NCI-H2081 treated with DMSO at 0.1 percent for 48 hours (cell line): ENCODE data around the gene CAPN2.

Source experiments
- DNase-seq: peaks from one replicate; lab custom pipeline; 2025; lab: John Stamatoyannopoulos, UW

CAPN2 gene

DNA sequence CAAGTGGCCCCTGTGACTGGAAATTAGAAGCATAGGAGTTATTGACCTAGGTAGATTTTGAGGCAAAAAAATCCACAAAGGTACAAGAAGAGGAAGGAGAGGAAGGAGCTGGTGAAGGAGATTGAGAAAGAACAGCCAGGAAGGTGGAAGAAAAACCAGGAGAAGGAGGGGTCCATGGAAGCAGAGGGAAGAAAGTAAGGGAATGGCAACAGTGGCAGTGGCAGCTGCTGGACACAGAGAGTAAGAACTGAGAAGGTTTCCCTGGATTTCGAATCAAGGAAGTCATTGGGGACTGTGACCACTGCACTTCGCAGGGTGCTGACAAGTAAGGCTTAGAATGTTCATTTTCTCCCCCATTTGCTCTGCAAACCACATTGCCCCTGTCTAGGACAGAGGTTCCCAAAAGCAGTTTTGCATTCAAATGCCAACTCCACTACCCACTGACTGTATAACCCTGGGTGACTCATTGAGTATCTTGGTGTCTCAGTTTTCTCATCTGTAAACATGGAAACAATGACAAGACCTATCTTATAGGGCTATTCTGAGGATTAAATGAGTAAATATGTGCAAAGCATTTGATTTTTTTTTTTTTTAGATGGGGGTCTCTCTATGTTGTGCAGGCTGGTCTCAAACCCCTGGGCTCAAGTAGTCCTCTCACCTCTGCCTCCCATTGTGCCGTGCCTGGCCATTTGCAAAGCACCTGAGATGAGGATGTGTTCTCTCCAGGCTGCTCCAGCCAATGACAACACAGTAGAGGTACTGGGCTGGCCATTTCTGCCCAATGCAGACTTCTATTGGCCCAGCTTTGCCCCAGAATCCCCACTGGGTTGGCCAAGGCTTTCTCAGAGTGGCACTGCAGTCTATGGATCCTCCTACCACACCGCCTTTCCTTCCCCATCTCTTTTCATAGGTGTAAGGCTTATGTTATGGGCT, 9.3 kb upstream of the CAPN2 start:
- no peak for DNase-seq

DNA sequence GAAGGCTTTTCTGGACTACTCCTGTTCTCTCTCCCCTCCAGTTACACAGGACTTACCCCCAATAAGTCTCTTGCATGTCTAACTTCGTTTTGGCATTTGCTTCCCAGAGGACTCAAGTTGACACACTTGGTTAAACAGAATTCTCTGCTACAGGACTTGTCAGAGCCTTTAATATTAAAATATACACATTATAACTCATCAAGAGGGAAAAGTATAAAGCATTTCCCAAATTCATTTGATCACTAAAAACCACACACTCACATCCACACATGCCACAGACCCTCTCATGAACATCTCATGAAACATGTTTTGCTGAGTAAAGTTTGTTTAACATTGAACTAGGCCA, 8.7 kb upstream of the CAPN2 start:
- DNase-seq = no peak

DNA sequence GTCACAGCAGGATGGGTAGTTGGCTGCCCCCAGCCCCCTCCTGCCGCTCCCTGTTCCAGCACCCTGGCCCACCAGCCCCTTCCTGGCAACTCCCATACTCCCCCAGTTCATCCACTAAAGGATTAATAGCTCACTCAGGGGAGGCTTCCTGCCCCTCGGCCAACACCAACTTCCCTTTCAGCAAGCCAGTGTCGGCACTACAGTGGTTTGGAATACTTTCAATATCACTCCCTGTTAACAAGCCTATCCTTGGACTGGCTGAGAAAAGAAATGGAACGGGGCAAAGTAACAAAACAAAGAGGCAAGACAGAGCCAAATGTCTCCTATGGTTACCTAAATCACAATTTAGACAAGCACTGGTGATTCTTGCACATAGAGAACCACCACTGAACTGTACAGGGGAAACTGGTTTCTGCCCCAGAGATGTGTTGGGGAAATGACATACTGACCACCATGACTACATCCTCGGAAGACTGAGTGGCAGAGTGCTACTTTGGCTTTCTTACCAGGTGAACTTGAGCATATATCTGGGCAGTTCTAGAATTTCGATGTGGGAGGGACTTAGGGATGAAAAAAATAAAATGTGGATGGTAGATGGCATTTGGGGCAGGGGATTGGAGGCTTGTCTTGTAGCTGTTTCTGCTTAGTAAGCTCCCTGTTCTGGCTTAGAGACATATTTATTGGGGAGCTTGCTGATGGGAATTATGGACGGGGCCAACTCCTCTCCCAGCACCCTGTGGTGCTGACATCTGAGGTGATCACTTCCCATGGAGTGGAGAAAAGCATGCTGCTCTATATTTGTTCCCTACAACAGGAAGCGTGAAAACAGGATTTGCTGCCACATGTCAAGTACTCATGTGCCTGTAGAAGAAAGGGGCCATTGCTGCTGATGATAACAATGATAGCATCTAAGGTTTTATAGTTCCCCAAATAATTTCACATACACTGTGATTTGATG, 7.1 kb upstream of the CAPN2 start:
- no peak for DNase-seq

DNA sequence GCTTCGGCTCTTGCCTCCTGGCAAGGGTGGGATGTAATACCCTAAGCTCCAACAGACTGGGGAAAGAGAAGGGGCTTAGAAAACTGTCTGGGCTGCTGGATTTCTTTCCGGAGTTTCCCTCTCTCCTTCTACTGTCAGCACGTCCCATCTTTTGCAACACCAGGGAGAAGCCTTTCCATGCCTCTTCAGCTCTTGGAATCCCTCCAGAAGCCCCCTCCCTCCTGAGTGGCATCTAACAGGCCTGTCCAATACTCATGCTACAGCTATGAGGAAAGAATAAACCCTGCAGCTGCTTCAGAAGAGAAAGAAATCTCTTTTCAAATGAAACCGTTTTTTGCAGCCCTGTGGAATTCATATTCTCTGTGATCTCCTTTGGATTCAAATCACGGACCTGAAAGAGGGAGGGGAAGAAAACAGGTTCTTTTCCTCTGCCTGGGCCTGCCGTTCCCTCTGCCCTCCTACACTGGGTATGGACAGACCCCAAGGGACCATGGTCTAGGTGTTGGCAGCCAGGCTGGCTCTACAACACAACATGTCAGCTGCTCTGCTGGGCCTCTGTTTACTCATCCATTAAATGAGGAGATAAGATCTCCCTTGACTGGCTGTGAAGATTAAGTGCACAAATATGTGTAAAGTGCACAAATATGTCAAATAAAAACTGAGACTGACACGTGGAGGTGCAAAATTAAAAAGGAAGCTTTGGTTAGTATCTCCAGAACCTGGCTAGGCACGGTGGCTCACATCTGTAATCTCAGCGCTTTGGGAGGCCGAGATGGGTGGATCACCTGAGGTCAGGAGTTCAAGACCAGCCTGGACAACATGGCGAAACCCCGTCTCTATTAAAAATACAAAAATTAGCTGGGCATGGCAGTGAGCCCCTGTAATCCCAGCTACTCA, 6.0 kb upstream of the CAPN2 start:
- DNase-seq = no peak

DNA sequence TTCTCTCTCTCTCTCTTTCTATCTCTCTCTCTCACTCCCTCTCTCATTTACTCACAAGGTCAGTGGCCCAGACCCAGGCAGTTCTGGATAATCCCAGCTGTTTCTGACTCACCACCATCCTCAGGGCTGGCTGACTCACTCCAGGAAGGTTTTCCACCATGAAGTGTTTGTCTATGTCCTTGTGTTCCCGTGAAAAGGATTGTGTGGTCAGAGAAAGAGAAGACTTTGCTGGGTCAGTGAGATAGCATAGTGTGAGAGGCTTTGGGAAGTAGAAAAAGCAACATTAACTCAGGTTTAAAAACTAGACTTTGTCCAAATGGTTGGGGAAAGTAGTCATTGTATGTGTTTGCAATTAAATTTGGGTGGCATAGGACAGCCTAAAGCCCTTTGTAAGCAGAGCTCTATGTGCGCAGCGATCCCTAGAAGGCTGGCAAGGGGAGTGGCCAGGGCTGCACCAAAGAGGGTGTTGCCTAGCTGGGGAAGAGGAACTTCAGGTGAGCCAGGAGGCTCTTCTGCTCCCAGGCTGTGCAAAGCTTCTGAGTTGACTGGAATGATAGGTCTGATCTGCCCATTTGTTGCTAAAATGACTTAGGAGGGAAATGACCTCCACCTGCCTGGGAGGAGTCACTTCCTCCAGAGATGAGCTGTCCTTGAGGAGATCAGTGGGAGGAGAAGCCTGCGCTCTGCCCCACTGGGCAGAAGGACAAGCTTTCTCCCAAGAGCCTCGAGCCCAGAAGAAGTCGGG, 4.9 kb upstream of the CAPN2 start:
- no peak for DNase-seq

DNA sequence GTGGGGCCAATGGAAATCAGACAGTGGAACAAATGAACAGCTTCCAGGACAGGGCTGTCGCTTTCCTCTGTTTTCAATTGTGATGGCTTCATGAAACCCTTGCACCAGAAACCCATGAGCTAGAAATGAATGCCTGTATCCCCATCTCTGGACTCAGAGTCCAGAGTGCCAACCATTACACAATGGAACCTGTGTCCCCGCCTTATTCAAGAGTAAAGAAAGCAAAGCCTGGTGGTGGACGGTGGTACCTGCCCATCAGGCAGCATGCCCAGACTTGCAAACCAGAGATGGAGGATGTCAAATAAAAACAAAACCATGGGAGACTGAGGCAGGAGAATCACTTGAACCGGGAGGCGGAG, 4.4 kb upstream of the CAPN2 start:
- no peak for DNase-seq

DNA sequence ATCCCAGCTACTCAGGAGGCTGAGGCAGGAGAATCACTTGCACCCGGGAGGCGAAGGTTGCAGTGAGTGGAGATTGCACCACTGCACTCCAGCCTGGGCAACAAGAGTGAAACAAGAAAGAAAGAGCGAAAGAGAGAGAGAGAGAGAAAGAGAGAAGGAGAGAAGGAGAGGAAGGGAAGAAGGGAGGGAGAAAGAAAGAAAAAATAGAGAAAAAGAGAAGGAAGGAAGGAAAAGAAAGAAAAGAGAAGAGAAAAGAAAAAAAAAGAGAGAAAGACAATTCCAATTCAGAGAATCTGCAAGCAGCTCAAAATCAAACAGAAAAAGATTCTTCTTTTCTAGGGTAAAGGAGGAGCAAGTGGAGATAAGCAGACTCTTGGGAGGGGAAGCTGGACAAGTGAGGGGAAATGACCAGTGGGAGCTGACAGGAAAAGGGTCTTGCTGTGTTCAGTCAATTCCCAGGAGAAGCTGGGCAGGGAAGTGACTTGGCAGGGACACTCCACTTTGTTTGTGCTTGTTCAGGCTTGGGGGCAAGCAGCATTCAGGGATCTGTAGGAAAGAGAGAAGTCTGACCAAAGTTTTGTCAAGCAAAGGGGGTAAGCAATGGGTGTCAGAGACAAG, 3.6 kb upstream of the CAPN2 start:
- DNase-seq = no peak

DNA sequence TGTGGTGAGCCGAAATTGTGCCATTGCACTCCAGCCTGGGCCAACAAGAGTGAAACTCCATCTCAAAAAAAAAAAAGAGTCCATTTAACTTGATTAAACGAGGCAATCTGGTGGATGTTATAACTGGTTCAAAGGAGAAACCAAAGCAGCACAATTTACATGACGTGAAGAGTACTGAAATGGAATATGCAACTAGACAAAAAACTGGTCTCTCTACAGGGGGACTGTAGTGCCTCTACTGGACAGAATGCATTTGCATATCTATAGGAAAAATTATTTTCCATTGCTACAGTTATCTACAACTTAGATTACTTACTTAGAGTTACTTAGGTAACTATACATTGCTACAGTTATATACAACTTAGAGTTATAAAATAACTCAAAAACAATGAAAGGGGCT, 2.7 kb upstream of the CAPN2 start:
- no peak for DNase-seq

DNA sequence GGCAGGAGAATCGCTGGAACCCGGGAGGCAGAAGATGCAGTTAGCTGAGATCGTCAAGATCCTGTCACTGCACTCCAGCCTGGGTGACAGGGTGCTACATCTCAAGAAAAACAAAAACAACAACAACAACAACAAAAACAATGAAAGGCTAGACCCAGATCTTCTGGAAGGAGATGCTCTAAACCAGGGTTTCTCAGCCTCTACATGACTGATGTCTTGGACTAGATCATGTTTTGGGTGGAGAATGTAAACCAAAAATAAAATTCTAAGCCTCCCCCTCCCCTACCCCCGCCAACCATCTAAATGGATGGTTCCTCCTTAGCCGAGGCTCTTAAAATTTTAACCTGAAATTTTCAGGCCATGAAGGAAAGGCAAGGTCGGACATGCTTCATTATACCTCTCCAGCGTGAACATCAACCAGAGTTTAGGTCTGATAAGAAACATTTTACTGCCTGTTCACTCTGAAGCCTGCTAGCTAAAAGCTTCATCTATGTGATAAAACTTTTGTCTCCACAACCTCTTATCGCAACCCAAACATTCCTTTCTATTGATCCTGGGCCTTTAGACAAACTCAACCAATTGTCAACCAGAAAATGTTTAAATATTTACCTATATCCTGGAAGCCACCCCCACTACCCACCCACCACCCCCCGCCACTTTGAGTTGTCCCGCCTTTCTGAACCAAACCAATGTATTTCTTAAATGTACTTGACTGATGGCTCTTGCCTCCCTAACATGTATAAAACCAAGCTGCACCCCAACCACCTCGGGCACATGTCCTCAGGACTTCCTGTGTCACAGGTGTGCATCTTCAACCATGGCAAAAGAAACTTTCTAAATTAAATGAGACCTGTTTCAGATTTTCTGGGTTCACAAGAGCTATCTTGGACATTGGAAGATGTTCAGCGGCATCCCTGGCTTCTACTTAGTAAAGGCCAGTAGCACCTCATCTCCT, 1.9 kb upstream of the CAPN2 start:
- no peak for DNase-seq

DNA sequence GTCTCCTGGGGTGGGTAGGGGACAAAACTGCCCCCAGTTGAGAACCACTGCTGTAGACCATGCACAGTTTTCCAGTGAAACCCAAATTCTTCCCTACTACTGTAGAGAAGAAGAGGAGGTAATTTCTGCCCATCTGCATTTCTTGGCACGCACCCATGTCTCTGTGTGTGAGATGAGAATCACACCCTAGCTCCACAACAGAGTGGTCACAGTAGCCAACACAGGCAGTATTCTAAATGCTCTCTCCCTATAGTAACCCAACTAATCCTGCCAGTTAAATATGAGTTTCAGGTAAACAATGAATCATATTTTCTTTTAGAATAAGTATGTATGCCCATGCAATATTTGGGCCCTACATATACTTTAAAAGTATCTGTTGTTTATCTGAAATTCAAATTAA, 1.2 kb upstream of the CAPN2 start:
- DNase-seq = no peak

DNA sequence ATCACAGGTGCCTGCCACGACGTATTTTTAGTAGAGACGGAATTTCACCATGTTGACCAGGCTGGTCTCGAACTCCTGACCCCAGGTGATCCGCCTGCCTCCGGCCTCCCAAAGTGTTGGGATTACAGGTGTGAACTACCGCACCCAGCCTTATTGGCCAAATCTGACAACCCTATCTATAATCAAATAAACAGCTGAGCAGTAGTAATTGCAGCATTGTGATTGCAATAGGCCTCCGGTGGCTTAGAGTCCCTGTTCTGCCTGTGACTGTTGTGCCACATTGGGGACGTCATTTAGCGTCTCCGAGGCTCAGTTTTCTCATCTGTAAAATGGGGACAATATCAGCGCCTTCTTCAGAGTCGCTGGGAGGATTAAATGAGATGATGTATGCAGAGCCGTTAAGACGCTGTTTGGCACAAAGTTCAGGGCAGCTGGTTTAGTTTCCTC, 569 bp upstream of the CAPN2 start:
- DNase-seq = no peak

DNA sequence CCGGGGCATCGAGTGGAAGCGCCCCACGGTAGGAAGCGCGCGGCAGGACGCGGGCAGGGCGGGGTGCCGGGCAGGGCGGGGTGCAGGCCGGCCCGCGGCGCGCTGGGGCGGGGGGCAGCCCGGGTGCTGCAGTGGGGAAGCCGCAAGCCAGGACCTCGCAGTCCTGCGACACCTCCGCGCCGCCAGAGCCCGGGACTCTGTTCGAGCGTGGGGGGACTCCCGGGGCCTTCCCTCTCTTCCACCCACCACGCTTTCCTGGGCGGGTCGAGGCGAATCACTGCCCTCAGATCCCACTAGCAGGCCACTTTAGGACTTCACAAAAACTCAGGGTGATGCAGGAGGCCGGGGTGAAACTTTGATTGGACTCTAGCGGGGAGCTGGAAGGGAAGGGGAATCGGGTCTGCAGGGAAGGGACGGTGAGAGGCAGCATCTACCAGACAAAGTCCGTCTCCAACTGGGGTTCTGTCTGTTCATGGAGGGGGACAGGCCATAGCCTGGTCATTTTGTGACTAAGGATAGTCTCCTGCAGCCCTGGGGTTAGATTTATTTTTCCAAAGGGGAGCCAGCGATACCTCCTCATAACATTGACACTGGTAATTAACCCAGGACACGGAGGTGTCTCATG, 623 bp downstream of the CAPN2 start:
- DNase-seq = no peak

DNA sequence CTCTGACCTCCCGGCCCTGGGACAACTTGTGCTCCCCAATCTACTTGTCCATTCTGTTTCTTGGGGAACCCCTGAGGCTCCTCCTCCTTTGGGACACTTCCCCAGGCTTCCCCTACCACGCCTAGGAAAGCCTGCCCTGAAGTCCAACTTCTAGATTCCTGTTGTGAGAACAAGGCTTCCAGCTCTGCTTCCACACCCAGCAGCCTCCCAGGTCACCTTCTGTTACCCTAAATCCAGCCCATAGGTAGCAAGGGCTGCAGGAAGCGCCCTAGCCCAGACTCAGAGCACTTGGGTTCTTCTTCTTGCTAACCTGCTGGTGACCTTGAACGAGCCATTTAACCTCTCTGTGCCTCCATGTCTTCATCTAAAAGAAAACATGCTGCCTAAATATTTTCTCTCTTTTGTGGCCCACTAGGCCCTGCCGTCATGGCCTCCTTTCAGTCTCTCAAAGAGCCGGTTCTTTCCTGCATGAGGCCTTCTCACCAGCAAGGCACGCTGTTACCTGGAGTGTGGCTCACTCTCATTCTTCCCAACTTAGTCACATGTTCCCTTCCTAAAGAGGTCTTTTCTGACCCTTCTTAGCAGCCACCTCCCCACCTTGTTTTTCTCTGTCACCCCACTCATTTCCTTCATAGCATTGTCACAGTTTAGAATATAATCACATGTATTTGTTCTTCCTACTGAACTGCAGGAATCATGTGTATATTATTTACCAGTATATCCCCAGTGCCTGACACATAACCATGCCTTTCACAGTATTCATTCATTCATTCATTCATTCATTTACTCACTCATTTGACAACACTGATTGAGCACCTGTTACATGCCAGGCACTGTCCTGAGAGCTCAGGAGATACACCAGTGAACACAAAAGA, 1.4 kb downstream of the CAPN2 start:
- no peak for DNase-seq

DNA sequence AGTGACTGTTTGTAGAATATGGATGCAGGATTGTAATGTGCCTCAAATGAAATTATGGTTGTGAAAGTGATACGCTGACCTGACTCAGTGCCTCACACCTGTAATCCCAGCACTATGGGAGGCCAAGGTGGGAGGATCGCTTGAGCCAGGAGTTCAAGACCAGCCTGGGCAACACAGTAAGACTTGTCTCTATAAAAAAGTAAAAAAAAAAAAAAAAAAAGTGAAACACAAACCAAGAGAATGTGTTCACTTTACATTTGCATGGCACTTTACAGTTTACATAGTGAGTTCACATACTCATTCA, 2.0 kb downstream of the CAPN2 start:
- DNase-seq = no peak

DNA sequence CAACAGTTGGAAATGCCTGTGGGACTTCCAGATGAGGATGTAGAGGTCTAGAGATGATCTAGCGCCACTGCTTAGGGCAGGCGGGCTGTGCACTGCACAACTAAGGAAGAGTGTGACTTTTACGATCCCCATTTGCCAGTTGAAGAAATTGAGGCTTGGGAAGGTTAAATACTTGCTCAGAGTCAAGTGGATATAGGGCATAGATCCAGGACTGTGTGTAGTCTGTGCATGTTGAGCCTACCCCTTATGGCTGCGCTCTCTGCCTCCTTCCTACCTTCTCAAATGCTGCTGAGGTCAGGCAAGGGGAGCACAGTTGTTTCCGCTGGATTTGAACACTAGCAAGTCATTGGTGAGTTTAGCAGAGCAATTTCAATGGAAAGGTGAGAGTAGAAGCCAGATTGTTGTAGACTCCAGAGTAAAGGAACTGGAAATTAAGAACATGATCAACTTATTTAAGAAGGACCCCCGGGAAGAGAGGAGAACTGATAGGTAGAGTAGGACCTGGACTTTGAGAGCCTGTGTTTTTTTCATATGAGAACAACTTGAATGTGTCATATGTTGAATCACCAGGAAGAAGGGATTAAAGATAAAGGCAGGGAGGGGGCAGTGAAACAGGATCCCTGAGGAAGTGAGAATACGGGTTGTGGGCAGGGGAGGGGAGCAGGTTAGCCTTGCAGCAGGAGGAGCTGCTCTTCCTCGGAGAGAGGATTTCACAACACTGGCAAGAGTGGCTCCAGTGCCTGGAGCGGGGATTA, 2.7 kb downstream of the CAPN2 start:
- no peak for DNase-seq

DNA sequence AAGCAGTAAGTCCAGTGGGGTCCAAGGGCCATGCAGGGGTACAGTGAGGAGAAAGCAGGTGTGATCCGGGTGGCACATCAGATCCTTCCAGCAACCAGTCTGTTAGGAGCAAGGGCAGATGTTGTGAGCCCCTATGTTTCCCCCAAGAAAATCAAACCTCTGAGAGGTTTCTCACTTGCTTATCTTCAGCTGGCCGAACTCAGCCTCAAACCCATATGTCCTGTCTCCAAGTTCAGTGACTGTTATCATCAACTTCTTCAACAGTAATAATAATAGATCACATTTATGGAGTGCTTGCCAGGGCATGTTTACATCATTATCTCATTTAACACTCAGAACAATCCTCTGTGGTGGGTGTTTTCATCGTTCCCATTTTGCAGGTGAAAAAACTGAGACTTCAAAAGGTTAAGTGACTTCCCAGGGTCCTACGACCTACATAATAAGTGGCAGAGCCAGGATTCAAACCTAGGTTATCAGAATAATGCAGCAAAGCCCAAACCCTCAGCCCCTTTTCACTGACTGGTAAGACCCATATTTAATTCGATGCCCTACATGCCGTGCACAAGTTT, 3.3 kb downstream of the CAPN2 start:
- DNase-seq = no peak

DNA sequence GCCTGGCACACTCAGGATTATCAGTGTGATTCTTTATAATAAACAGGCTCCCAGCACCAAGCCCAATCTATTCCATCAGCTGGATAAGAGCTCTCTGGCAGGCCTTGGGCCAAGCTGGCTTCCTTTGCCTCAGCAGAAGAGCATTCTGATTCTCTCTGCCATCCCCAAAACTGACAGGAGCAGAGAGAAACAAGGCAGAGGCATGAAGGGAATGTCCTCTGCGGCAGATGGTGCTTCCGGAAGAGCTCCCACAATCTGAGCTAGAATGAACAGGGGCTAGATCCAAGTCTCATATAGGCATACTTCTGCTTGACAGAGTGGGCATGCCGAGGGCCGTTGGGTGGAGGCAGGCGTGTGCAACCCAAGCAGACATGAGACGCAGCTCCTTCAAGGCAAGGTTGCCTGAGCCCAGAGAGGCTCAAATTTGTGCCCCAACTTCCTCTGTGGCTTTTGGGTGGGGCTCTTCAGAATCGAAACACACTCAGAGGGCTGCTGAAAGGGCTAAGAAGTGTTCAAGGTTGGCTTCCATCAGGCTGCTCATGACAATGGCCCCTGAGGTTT, 4.0 kb downstream of the CAPN2 start:
- DNase-seq = no peak
